K562 (cell line): ENCODE measurements around the gene ASCC2.
"Not testable (repeated sequence)": the region's sequence is repeated elsewhere in the genome, so short reads cannot be mapped to it uniquely, and the experiment has no call there.

Experiments used
- ERF ChIP-seq: fragments of 450-650 bp; formaldehyde crosslinking; IDR thresholded peaks from 2 replicates; pipeline ENCODE4 v1.4.0; 2020; ENCODE audit warnings: mild to moderate bottlenecking, mixed read lengths
- HMG20A ChIP-seq: fragments of 450-650 bp; formaldehyde crosslinking; conservative IDR thresholded peaks from 2 replicates; pipeline ENCODE4 v1.4.0; 2020; ENCODE audit warnings: mild to moderate bottlenecking, mixed read lengths
- ZC3H8 ChIP-seq: fragments of 450-650 bp; IDR thresholded peaks from 2 replicates; pipeline ENCODE4 v1.6.1; 2017
- ZNF830 ChIP-seq: fragments of 250-450 bp; sonication (Bioruptor Pico); IDR thresholded peaks from 2 replicates; pipeline ENCODE4 v1.5.0; 2021; ENCODE audit warnings: mild to moderate bottlenecking
- TF ChIP-seq, protein P1 (sequence below), 3 experiments: IDR thresholded peaks in 2 of 3; conservative IDR thresholded peaks in 1 of 3; 2 replicates each; pipeline ENCODE4 v1.5.1; 2011 to 2012; ENCODE audit warnings: low read length in 3 of 3, mild to moderate bottlenecking in 3 of 3, control low read depth in 2 of 3, improper control_type of control experiment in 1 of 3, inconsistent platforms in 1 of 3, low read depth in 1 of 3, mixed read lengths in 1 of 3, moderate library complexity in 1 of 3; ENCODE audit not compliant: insufficient read depth in 2 of 3

DNA sequence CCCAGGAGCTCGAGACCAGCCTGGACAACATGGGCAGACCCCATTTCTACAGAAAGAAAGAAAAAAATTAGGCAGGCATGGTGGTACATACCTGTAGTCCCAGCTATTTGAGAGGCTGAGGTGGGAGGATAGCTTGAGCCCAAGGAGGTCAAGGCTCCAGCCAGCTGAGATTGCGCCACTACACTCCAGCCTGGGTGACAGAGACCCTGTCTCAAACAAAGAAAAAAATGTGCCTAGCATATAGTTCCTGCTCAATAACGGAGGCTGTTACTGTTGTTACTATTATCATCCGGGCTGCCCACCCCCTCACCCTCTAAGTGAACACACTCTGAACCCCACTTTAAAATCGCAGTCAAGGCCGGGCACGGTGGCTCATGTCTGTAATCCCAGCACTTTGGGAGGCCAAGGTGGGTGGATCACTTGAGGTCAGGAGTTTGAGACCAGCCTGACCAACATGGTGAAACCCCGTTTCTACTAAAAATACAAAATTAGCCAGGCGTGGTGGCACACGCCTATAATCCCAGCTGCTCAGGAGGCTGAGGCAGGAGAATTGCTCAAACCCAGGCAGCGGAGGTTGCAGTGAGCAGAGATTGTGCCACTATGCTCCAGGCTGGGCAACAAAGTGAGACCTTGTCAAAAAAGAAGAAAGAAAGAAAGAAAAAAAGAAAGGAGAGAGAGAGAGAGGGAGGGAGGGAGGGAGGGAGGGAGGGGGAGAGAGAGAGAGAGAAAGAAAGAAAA, 83.2 kb downstream of the ASCC2 start:
- not testable (repeated sequence) for TF ChIP-seq HMG20A, ZNF830, ERF, ZC3H8
- TF ChIP-seq, protein P1, sequence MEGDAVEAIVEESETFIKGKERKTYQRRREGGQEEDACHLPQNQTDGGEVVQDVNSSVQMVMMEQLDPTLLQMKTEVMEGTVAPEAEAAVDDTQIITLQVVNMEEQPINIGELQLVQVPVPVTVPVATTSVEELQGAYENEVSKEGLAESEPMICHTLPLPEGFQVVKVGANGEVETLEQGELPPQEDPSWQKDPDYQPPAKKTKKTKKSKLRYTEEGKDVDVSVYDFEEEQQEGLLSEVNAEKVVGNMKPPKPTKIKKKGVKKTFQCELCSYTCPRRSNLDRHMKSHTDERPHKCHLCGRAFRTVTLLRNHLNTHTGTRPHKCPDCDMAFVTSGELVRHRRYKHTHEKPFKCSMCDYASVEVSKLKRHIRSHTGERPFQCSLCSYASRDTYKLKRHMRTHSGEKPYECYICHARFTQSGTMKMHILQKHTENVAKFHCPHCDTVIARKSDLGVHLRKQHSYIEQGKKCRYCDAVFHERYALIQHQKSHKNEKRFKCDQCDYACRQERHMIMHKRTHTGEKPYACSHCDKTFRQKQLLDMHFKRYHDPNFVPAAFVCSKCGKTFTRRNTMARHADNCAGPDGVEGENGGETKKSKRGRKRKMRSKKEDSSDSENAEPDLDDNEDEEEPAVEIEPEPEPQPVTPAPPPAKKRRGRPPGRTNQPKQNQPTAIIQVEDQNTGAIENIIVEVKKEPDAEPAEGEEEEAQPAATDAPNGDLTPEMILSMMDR (IDR thresholded peaks at IDR 0.05 in 2 of 3, conservative IDR thresholded peaks at IDR 0.05 in 1 of 3; ENCODE audit: insufficient read depth in 2 of 3, low read depth in 1 of 3, low read length in 3 of 3) = not testable (repeated sequence)
